ENCODE data around the gene LAD1. TPM values are rescaled to one million over a fixed set of nuclear protein-coding genes. Genes with fewer than 3 reads are reported as not detected.

Gene LAD1
- total RNA-seq, 1 donor from 2014 or later = not detected

DNA sequence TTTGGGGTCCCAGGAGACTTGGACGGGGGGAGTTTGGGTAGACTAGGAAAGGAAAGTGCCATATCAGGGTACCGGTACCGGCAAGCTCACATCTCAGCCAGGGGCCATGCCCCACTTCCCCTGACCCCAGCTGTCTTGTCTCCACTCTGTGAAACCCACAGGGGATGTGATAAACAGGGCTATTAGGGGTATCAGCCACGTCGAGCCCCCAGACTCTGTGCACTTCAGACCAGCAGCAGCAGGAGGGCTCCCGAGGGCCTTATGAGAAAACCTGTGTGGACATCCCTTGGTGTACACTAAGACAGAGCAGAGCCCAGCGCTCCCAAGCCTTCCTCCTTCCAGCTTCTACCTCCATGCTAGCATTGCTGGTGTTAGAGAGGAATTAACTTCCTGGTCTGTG is 68.0 kb downstream of the LAD1 start:
- DNase-seq (ENCODE audit: low spot score in 2 of 2) (no peak), FAIRE-seq (no peak)

Other genes with a start within 250 kb of the LAD1 start
- gene TMEM9, start 244.8 kb downstream of the LAD1 start, total RNA-seq = 73.4 TPM
- under 0.01 TPM for gene IGFN1, start 208.5 kb downstream of the LAD1 start, total RNA-seq
- gene PKP1, start 115.8 kb downstream of the LAD1 start, total RNA-seq = under 0.01 TPM
- not detected for gene TNNT2, start 21.6 kb downstream of the LAD1 start, total RNA-seq
- gene TNNI1, start 22.4 kb upstream of the LAD1 start, total RNA-seq = under 0.01 TPM
- 5.7 TPM for gene PHLDA3, start 69.9 kb upstream of the LAD1 start, total RNA-seq
- 12.2 TPM for gene CSRP1, start 107.8 kb upstream of the LAD1 start, total RNA-seq
- 33.8 TPM for gene NAV1, start 139.8 kb upstream of the LAD1 start, total RNA-seq